Testis (tissue), 3 donors: ENCODE measurements around the gene RBBP8NL. TPM values are rescaled to one million over a fixed set of nuclear protein-coding genes. Genes with fewer than 3 reads are reported as not detected.
A peak's percentile ranks its signal among the peaks of the same experiment; 100 is the strongest.

ENCODE experiments used
- DNase-seq: peaks from one replicate; pipeline ENCODE4 v3.0.0-alpha.2; 2019
- H3K27ac ChIP-seq, 2 donors: fragments of 200-600 bp; sonication (generic); one replicate each; pipeline ENCODE4 v1.5.1; 2019
- H3K27me3 ChIP-seq: fragments of 200-600 bp; sonication (generic); one replicate; pipeline ENCODE4 v1.5.1; 2019
- H3K36me3 ChIP-seq: fragments of 200-600 bp; sonication (generic); one replicate; pipeline ENCODE4 v1.5.1; 2017; ENCODE audit warnings: low read depth; ENCODE audit errors: missing control alignments
- H3K4me1 ChIP-seq: fragments of 200-600 bp; sonication (generic); one replicate; pipeline ENCODE4 v1.5.1; 2019
- H3K4me3 ChIP-seq, 2 donors: fragments of 200-600 bp; sonication (generic); one replicate each; pipeline ENCODE4 v1.5.1; 2017 to 2019
- H3K9me3 ChIP-seq: fragments of 200-600 bp; sonication (generic); one replicate; pipeline ENCODE4 v1.5.1; 2017
- POLR2A ChIP-seq: fragments of 450-650 bp; IDR thresholded peaks from one replicate; pipeline ENCODE4 v1.6.1; 2017; ENCODE audit warnings: antibody characterized with exemption, mild to moderate bottlenecking, moderate library complexity
- WGBS, 2 donors: methylation state at CpG; one replicate each; pipeline ENCODE4 v1.1.5; 2018; 5-methylcytosine and 5-hydroxymethylcytosine counted together
- intact Hi-C: fragments of 100-400 bp; cut with DNase I; formaldehyde crosslinking; loops from one replicate; pipeline ENCODE4 v1.15.1; 2023; ENCODE audit warnings: low total_unique reads
- polyA plus RNA-seq: library from polyadenylated mRNA; stranded (reverse); fragments of 350-450 nt; fragmentation: Illumina TruSeq; extraction: RNeasy Lipid Tissue Mini Kit (QIAGEN cat#74804); gene quantifications from one replicate; pipeline ENCODE4 v1.2.3, GENCODE V29; 2014; ENCODE audit warnings: low read depth, low replicate concordance; ENCODE audit not compliant: insufficient read depth
- total RNA-seq, 2 donors: library from RNA; depleted of rRNA; stranded (reverse); fragments of >200 nt; gene quantifications; one replicate each; pipeline ENCODE4 v1.2.3, GENCODE V29; 2016
- TF ChIP-seq, protein P1 (sequence below), 3 experiments: fragments of 450-650 bp in 2 of 3; fragments of 200-600 bp in 1 of 3; sonication (generic) in 1 of 3; IDR thresholded peaks; one replicate each; pipeline ENCODE4 v1.5.1; 2016 to 2019; ENCODE audit warnings: antibody characterized with exemption in 3 of 3, mild to moderate bottlenecking in 2 of 3, moderate library complexity in 1 of 3

RBBP8NL gene
- total and polyA plus RNA-seq, 3 donors from 2014 or later: 0.81 to 2.8 (median 1.3) TPM

DNA sequence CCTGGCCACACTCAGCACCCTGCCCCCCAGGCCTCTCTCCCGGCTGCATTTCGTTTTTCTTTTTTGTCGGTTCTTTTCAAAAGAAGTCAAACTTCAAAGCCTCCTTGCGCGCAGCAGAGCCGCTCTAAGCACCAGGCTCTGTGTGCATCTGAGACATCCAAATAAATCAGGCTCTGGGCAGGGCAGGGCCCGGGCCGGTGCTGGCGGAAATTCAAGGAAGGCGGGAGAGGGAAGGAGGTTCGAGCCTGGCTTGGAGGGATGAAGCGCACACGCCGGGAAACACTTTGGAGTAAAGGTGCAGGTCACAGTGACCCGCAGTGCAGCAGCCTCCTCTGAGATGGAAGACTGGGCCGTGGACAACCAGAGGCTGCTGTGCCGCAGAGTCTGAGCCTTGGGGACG, 42.7 kb upstream of the RBBP8NL start:
- WGBS, 2 donors: 47 to 57% methylated on average over 18 of the region's 18 CpGs
- Histone ChIP-seq H3K4me1 (peaks cover 5% of the 10 kb centered on the region), H3K36me3 (no peaks in the 10 kb centered on the region), H3K27me3 (no peaks in the 10 kb centered on the region), H3K4me3 (no peak overlapping the region), H3K9me3 (no peaks in the 10 kb centered on the region), H3K27ac (no peak overlapping the region)
- TF ChIP-seq, protein P1, sequence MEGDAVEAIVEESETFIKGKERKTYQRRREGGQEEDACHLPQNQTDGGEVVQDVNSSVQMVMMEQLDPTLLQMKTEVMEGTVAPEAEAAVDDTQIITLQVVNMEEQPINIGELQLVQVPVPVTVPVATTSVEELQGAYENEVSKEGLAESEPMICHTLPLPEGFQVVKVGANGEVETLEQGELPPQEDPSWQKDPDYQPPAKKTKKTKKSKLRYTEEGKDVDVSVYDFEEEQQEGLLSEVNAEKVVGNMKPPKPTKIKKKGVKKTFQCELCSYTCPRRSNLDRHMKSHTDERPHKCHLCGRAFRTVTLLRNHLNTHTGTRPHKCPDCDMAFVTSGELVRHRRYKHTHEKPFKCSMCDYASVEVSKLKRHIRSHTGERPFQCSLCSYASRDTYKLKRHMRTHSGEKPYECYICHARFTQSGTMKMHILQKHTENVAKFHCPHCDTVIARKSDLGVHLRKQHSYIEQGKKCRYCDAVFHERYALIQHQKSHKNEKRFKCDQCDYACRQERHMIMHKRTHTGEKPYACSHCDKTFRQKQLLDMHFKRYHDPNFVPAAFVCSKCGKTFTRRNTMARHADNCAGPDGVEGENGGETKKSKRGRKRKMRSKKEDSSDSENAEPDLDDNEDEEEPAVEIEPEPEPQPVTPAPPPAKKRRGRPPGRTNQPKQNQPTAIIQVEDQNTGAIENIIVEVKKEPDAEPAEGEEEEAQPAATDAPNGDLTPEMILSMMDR (IDR thresholded peaks at IDR 0.05): no peak
- no peak for TF ChIP-seq POLR2A
- DNase-seq: no peak
- intact Hi-C loops: no loop called here

DNA sequence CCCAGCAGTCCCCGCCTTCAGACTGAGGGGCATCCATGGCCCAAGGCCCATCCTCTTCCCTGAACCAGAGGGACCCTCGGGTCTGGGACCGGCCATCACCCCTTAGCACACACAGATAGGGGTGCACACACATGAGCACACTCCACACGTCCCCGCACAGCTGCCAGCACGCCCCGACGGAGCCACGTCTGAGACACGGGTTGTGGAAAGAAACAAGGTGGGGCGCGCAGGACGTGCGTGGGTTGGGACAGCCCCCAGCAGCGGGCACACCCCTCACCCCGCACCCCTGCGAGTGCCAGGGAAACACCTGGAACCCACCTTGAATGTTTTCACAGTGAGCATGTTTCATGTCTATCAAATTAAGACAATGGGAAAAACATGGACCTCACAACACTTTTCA, 42.0 kb upstream of the RBBP8NL start:
- WGBS, 2 donors: 69 to 72% methylated on average over 16 to 17 of the region's 17 CpGs
- intact Hi-C loops: no loop called here
- H3K27me3 ChIP-seq: no peaks in the 10 kb centered on the region

DNA sequence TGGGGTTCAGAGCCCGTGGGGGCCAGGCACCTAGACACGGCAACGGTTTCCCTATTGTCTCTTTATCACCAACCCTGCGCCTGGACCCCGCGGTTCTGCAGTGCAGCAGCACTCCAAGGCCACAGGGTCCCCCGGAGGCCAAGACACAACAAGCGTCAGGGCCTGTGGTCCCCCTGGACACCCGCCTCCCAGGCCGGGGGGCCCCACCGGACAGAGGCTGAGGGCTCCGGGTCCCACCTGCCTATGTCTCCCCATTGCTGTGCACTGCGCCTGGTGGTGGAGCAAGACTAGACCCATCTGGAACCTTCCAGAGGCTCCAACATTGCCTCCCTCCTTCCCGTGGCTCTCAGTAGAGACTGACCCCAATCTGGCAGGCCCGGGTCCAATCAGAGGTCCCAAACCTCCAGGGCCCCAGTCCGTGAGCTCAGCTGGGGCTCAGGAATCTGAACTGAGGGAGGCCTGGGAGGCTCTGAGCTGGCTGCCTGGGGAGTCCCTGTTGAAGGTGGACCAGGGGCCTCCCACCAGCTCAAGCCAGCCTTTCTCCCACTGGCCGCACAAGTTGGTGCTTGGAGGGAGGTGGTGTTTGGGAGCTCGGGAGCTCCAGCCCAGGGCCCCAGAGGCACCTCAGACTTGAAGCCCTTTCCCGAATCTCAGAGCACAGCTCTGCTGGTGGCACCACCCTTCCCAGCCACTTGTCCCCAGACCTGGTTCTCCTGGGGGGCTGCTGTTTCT, 39.6 kb upstream of the RBBP8NL start:
- Histone ChIP-seq H3K36me3 (no peaks in the 10 kb centered on the region), H3K4me3 (no peak overlapping the region), H3K27ac (peak overlapping the region in 1 of 2 donors; percentile 4), H3K4me1 (peaks cover 5% of the 10 kb centered on the region), H3K9me3 (no peaks in the 10 kb centered on the region), H3K27me3 (no peaks in the 10 kb centered on the region)
- TF ChIP-seq, protein P1 (IDR thresholded peaks at IDR 0.05): no peak
- no peak for TF ChIP-seq POLR2A
- DNase-seq: no peak
- intact Hi-C loops: no loop called here
- 58 to 68% methylated on average over 10 to 18 of the region's 19 CpGs for WGBS, 2 donors

More for the DNA sequence above, 42.0 kb upstream of the RBBP8NL start:
- H3K9me3 ChIP-seq: no peaks in the 10 kb centered on the region
- TF ChIP-seq POLR2A: no peak
- TF ChIP-seq, protein P1 (IDR thresholded peaks at IDR 0.05): no peak
- no peaks in the 10 kb centered on the region for H3K36me3 ChIP-seq
- no peak for DNase-seq
- no peak overlapping the region for H3K4me3 ChIP-seq
- no peak overlapping the region for H3K27ac ChIP-seq
- H3K4me1 ChIP-seq: peaks cover 5% of the 10 kb centered on the region

DNA sequence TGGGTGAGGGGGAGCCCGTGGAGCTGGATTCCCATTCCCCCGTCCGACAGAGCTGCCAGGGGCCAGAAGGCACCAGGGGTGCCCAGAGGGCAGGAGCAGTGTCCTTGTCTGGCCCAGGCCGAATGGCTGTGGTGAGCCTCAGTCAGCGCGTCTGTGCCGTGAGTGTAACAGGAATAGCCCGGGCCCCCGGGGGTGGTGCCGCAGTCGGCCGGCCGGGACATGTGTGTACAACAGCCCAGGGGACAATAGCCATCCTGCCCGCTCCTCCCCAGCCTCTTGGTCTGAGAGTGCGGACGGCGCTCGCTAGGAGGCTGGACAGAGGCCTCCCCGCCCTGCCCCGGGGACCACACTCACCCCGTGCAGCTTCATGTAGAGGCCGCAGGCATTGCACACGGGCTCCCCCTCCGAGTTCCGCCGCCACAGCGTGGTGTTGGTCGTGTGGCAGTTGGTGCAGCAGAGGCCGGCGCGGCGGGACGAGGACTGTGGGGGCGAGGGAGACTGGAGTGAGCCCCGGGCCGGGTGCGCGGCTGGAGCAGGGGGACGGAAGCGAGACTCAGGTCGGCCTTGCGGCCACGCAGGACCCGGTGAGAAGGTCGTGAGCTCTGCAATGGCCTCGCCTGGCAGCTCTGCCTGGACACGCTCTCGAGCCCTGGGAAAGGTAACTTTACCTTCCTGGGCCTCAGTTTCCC, 38.9 kb upstream of the RBBP8NL start:
- H3K4me1 ChIP-seq: peaks cover 5% of the 10 kb centered on the region
- no peaks in the 10 kb centered on the region for H3K27me3 ChIP-seq
- intact Hi-C loops: no loop called here
- no peak for DNase-seq
- TF ChIP-seq, protein P1 (IDR thresholded peaks at IDR 0.05): no peak
- TF ChIP-seq POLR2A: no peak
- H3K4me3 ChIP-seq: no peak overlapping the region
- peak overlapping the region in 1 of 2 donors; percentile 4 for H3K27ac ChIP-seq
- H3K9me3 ChIP-seq: no peaks in the 10 kb centered on the region
- WGBS, 2 donors: 83 to 89% methylated on average over 15 to 48 of the region's 48 CpGs
- H3K36me3 ChIP-seq: no peaks in the 10 kb centered on the region
